Activated T-helper 1 cell treated with anti-CD3 and anti-CD28 coated beads, Interleukin-12 subunit alpha, Interleukin-12 subunit beta, Interleukin-2, Interleukin-4 antibody, amounts not matched to agents 30 ng/mL and 10 ng/mL and 1 ng/mL, durations not matched to agents 14 hours and 24 hours and 36 hours (primary cell): Measurements from ENCODE around the gene TMEM202. TPM values are rescaled to one million over a fixed set of nuclear protein-coding genes. Genes with fewer than 3 reads are reported as not detected.
"Not testable (repeated sequence)": the region's sequence is repeated elsewhere in the genome, so short reads cannot be mapped to it uniquely, and the experiment has no call there.

ENCODE experiments used
- DNase-seq: peaks from one replicate; pipeline ENCODE4 v3.0.0; 2021; ENCODE audit warnings: low spot score
- H3K27ac Mint-ChIP-seq: one replicate; pipeline ENCODE4 v1.8.0; 2021; ENCODE audit warnings: mild to moderate bottlenecking, mixed read lengths
- H3K27me3 Mint-ChIP-seq: one replicate; pipeline ENCODE4 v1.8.0; 2022; ENCODE audit warnings: mild to moderate bottlenecking, moderate library complexity, mixed read lengths; ENCODE audit not compliant: insufficient read depth
- H3K36me3 Mint-ChIP-seq: one replicate; pipeline ENCODE4 v1.8.0; 2021; ENCODE audit warnings: low read depth, mixed read lengths
- H3K4me1 Mint-ChIP-seq: one replicate; pipeline ENCODE4 v1.8.0; 2021; ENCODE audit warnings: low read depth, mixed read lengths
- H3K4me3 Mint-ChIP-seq: one replicate; pipeline ENCODE4 v1.8.0; 2021; ENCODE audit warnings: mild to moderate bottlenecking, moderate library complexity, mixed read lengths
- H3K9me3 Mint-ChIP-seq: one replicate; pipeline ENCODE4 v1.8.0; 2021; ENCODE audit warnings: mixed read lengths
- intact Hi-C: fragments of 100-400 bp; cut with micrococcal nuclease; formaldehyde crosslinking; loops from one replicate; pipeline ENCODE4 v1.15.1; 2024
- total RNA-seq: library from RNA; stranded (reverse); gene quantifications from 2 replicates; pipeline ENCODE4 v1.2.3, GENCODE V29; 2022

Gene TMEM202
- total RNA-seq, 1 donor from 2014 or later = not detected

- Mint-ChIP-seq H3K4me3 (no peak overlapping the region), H3K36me3 (no peaks in the 10 kb centered on the region), H3K27ac (no peak overlapping the region), H3K27me3 (peaks cover 39% of the 10 kb centered on the region), H3K9me3 (no peaks in the 10 kb centered on the region), H3K4me1 (no peaks in the 10 kb centered on the region)
- no peak for DNase-seq
- intact Hi-C loops = no loop called here
These were observed 8.8 kb downstream of the TMEM202 start for GRCh38 chr15:72406936-72407335.

DNA sequence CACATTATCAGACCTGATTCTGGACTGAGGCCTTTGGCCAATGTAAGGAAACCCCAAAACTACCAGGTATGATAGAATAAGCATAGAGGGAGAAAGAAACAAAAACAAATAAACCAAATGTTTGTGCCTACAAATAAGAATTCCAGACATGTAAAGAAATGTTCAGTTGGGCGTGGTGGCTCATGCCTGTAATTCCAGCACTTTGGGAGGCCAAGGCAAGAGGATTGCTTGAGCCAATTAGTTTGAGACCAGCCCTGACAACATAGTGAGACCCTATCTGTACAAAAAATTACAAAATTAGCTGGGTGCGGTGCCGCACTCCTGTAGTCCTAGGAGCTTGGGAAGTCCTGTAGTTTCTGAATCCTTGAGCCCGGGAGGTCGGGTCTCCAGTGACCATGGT is 13.0 kb downstream of the TMEM202 start:
- intact Hi-C loops = no loop called here
- Mint-ChIP-seq H3K4me3 (no peak overlapping the region), H3K9me3 (no peaks in the 10 kb centered on the region), H3K4me1 (no peaks in the 10 kb centered on the region), H3K27ac (no peak overlapping the region), H3K36me3 (no peaks in the 10 kb centered on the region), H3K27me3 (peaks cover 20% of the 10 kb centered on the region)
- DNase-seq = no peak

DNA sequence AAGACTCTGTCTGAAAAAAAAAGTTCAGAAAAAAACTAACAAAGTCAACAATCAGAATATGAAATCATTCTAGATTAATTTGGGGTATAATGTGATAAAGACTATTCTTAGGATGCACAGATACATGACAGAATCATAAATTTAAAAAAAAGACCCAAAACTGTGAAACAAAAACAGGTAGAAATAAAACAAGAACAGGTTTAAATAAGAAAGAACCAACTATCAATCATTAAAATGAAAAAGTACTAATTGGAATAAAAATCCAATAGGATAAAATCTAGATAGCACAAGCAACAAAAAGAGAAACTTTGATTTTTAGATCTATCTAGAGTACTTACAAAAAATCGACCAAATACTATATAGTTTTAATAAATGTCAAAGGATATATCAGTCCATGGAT is 13.4 kb downstream of the TMEM202 start:
- DNase-seq = no peak
- Mint-ChIP-seq H3K27ac (no peak overlapping the region), H3K4me1 (no peaks in the 10 kb centered on the region), H3K36me3 (no peaks in the 10 kb centered on the region), H3K27me3 (peaks cover 19% of the 10 kb centered on the region), H3K9me3 (no peaks in the 10 kb centered on the region), H3K4me3 (no peak overlapping the region)
- intact Hi-C loops = no loop called here

GRCh38 chr15:72413337-72413736 is 15.2 kb downstream of the TMEM202 start:
- H3K4me1 Mint-ChIP-seq, H3K27ac Mint-ChIP-seq, H3K36me3 Mint-ChIP-seq, intact Hi-C loops, DNase-seq, H3K4me3 Mint-ChIP-seq, H3K9me3 Mint-ChIP-seq: not testable (repeated sequence)
- peaks cover 10% of the 10 kb centered on the region for H3K27me3 Mint-ChIP-seq

- no peak overlapping the region for H3K27ac Mint-ChIP-seq
- peaks cover 16% of the 10 kb centered on the region for H3K27me3 Mint-ChIP-seq
- no peak overlapping the region for H3K4me3 Mint-ChIP-seq
- no peaks in the 10 kb centered on the region for H3K9me3 Mint-ChIP-seq
- intact Hi-C loops = no loop called here
- no peak for DNase-seq
- H3K36me3 Mint-ChIP-seq = no peaks in the 10 kb centered on the region
- H3K4me1 Mint-ChIP-seq = no peaks in the 10 kb centered on the region
These were observed 17.2 kb downstream of the TMEM202 start for GRCh38 chr15:72415304-72415703.

DNA sequence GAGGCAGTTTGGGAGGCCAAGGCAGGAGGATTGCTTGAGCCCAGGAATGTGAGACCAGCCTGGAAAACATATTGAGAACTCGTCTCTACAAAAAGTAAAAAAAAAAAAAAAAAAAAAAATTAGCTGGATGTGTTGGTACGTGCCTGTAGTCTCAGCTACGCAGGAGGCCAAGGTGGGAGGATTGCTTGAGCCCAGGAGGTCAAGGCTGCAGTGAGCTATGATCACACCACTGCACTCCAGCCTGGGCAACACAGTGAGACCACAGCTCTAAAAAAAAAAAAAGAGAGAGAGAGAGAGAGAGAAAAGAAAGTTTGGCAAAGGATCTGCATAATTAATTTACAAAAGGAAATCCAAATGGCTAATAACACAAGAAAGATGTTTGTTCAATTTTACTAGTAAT is 21.7 kb downstream of the TMEM202 start:
- H3K4me1 Mint-ChIP-seq, H3K4me3 Mint-ChIP-seq, H3K9me3 Mint-ChIP-seq, H3K36me3 Mint-ChIP-seq, intact Hi-C loops, H3K27ac Mint-ChIP-seq, DNase-seq: not testable (repeated sequence)
- peaks cover 24% of the 10 kb centered on the region for H3K27me3 Mint-ChIP-seq

DNA sequence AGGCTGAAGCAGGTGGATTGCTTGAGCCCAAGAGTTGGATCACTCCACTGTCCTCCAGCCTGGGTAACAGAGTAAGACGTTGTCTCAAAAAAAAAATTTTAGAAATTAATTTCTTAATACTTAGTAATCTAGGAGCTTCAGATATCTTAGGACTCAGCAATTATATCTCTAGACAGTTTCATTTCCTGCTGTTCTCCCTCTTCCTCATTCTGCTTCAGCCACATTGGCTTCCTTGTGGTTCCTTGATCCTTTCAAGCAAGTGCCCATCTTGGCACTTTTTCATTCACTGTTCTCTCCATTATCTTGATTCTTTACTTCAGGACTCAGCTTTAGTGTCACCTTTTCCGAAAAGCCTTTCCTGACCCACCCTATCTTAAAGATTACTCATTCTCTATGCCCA is 22.5 kb downstream of the TMEM202 start:
- Mint-ChIP-seq H3K9me3 (peaks cover 3% of the 10 kb centered on the region), H3K4me1 (no peaks in the 10 kb centered on the region), H3K4me3 (no peak overlapping the region), H3K27me3 (peaks cover 18% of the 10 kb centered on the region), H3K36me3 (no peaks in the 10 kb centered on the region), H3K27ac (no peak overlapping the region)
- DNase-seq = no peak
- intact Hi-C loops = no loop called here

DNA sequence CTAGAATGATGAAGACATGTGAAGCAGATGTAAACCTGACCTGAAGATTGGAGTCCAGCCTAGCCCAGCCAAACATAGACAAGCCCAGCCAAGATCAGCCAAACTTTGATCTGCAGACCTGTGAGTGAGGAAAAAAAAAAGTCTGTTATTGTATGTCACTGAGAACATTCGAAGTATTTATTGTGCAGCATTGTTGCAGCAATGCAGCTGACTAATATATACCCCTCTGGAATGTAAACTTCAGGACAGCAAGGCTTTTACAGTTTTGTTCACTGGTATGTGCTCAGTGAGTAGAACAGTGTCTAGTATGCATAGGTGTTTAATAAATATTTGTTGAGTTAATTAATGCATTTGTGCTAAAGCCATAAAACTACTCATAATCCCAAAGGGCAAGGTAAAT is 23.4 kb downstream of the TMEM202 start:
- Mint-ChIP-seq H3K4me3 (no peak overlapping the region), H3K27ac (no peak overlapping the region), H3K4me1 (no peaks in the 10 kb centered on the region), H3K9me3 (peaks cover 3% of the 10 kb centered on the region), H3K27me3 (peaks cover 16% of the 10 kb centered on the region), H3K36me3 (no peaks in the 10 kb centered on the region)
- no peak for DNase-seq
- intact Hi-C loops = no loop called here

GRCh38 chr15:72423256-72423655 is 25.2 kb downstream of the TMEM202 start:
- no peak overlapping the region for H3K4me3 Mint-ChIP-seq
- no peak for DNase-seq
- peaks cover 16% of the 10 kb centered on the region for H3K27me3 Mint-ChIP-seq
- H3K27ac Mint-ChIP-seq = no peak overlapping the region
- intact Hi-C loops = no loop called here
- H3K36me3 Mint-ChIP-seq = no peaks in the 10 kb centered on the region
- H3K4me1 Mint-ChIP-seq = no peaks in the 10 kb centered on the region
- H3K9me3 Mint-ChIP-seq = peaks cover 3% of the 10 kb centered on the region

- Mint-ChIP-seq H3K4me3 (no peak overlapping the region), H3K27ac (no peak overlapping the region), H3K27me3 (peaks cover 12% of the 10 kb centered on the region), H3K4me1 (no peaks in the 10 kb centered on the region), H3K9me3 (peaks cover 3% of the 10 kb centered on the region), H3K36me3 (no peaks in the 10 kb centered on the region)
- no peak for DNase-seq
- intact Hi-C loops = no loop called here
These were observed 28.6 kb downstream of the TMEM202 start for GRCh38 chr15:72426753-72427152.

DNA sequence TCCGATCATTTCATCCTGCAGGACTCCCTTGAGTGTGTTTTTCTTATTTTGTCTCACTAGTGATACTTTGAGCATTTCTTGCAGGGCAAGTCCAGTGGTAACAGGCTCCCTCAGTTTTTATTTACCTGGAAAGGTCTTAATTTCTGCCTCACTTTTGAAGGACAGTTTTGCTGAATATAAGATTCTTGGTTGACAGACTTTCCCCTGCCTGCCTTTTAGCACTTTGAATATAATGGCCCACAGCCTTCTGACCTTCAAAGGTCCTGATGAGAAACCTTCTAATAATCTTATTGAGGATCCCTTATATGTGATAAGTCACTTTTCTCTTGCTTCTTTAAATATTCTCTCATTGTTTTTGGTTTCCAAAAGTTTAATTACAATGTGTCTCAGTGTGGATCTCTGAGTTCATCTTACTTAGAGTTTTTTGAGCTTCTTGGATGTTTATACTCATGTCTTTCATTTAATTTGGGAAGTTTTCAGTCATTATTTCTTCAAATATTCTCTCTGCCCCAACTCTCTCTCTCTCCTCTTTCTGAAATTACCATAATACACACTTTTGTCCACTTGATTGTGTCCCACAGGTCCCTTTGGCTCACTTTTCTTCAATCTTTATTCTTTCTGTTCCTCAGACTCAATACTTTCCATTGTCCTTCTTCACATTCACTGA is 39.7 kb downstream of the TMEM202 start:
- no peak overlapping the region for H3K4me3 Mint-ChIP-seq
- no peak for DNase-seq
- H3K27ac Mint-ChIP-seq = no peak overlapping the region
- H3K4me1 Mint-ChIP-seq = no peaks in the 10 kb centered on the region
- H3K36me3 Mint-ChIP-seq = no peaks in the 10 kb centered on the region
- H3K9me3 Mint-ChIP-seq = peaks cover 17% of the 10 kb centered on the region
- intact Hi-C loops = no loop called here
- peaks cover 23% of the 10 kb centered on the region for H3K27me3 Mint-ChIP-seq

DNA sequence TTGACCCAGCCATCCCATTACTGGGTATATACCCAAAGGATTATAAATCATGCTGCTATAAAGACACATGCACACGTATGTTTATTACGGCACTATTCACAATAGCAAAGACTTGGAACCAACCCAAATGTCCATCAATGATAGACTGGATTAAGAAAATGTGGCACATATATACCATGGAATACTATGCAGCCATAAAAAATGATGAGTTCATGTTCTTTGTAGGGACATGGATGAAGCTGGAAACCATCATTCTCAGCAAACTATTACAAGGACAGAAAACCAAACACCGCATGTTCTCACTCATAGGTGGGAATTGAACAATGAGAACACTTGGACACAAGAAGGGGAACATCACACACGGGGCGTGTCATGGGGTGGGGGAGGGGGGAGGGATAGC is 44.7 kb downstream of the TMEM202 start:
- DNase-seq, H3K9me3 Mint-ChIP-seq, H3K4me3 Mint-ChIP-seq, intact Hi-C loops, H3K36me3 Mint-ChIP-seq, H3K27ac Mint-ChIP-seq, H3K4me1 Mint-ChIP-seq, H3K27me3 Mint-ChIP-seq: not testable (repeated sequence)

GRCh38 chr15:72445426-72445825 is 47.3 kb downstream of the TMEM202 start:
- DNase-seq = no peak
- Mint-ChIP-seq H3K4me1 (no peaks in the 10 kb centered on the region), H3K9me3 (peaks cover 3% of the 10 kb centered on the region), H3K27ac (no peak overlapping the region), H3K4me3 (no peak overlapping the region), H3K36me3 (no peaks in the 10 kb centered on the region), H3K27me3 (peaks cover 13% of the 10 kb centered on the region)
- intact Hi-C loops = no loop called here

GRCh38 chr15:72450805-72451204 is 52.7 kb downstream of the TMEM202 start:
- DNase-seq = no peak
- no peaks in the 10 kb centered on the region for H3K36me3 Mint-ChIP-seq
- intact Hi-C loops = no loop called here
- no peak overlapping the region for H3K27ac Mint-ChIP-seq
- no peak overlapping the region for H3K4me3 Mint-ChIP-seq
- H3K9me3 Mint-ChIP-seq = no peaks in the 10 kb centered on the region
- no peaks in the 10 kb centered on the region for H3K4me1 Mint-ChIP-seq
- peaks cover 24% of the 10 kb centered on the region for H3K27me3 Mint-ChIP-seq
